ENCODE data around the gene RIMKLA. TPM values are rescaled to one million over a fixed set of nuclear protein-coding genes. Genes with fewer than 3 reads are reported as not detected.

Gene RIMKLA
- total and polyA plus RNA-seq, 10 of the 15 experiments (the other 5 are each of a cell fraction or from before 2014, with no cell fraction given), result 0.01 to 0.52 (median 0.08) TPM

GRCh38 chr1:42392967-42393848 is 12.6 kb downstream of the RIMKLA start (continued):
- TF ChIP-seq CUX1 (IDR thresholded peaks at IDR 0.05; ENCODE audit: insufficient replicate concordance, low read depth, low read length), result no peak
- TF ChIP-seq TCF3 (IDR thresholded peaks at IDR 0.05; ENCODE audit: borderline replicate concordance, insufficient read depth, low read depth, low read length), result no peak
- TF ChIP-seq RBBP5 (conservative IDR thresholded peaks at IDR 0.05), result no peak
- TF ChIP-seq BMI1 (IDR thresholded peaks at IDR 0.05; ENCODE audit: borderline replicate concordance), result no peak
- TF ChIP-seq NKRF (conservative IDR thresholded peaks at IDR 0.05), result no peak
- no peak for TF ChIP-seq SUZ12 (IDR thresholded peaks at IDR 0.05; ENCODE audit: unreplicated experiment)
- TF ChIP-seq ZBTB33 (IDR thresholded peaks at IDR 0.05), result no peak
- TF ChIP-seq GATAD2B (conservative IDR thresholded peaks at IDR 0.05; ENCODE audit: low read depth), result no peak
- TF ChIP-seq PAX5 (IDR thresholded peaks at IDR 0.05; ENCODE audit: borderline replicate concordance, low read depth, low read length), result no peak

Data from GM12878 (cell line).